ENCODE data around the gene ANO10. TPM values are rescaled to one million over a fixed set of nuclear protein-coding genes. Genes with fewer than 3 reads are reported as not detected.

ANO10 gene
- total RNA-seq, 6 experiments from 2014 or later: 10.5 to 24.1 (median 13.6) TPM

DNA sequence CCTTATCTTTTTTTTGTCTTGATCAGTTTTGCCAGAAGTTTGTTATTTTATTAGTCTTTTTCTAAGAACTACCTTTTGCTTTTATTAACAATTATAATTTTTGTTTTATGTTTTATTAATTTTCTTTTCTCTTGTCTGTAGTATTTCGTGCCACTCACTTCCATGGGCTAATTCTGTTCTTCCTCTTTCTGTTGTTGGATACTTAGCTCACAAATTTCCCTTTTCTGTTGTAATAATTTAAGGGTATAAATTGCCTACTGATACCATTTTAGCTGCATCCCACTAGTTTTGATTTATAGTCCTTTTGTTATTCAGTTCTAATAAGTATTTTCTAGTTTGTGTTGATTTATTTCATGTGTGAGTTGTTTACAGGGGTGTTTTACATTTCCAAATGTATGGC, 286.8 kb downstream of the ANO10 start:
- Histone ChIP-seq H3K27ac (no peak overlapping the region), H3K27me3 (no peaks in the 10 kb centered on the region), H3K36me3 (peaks cover 0 to 17% (median 10%) of the 10 kb centered on the region in 4 donors), H3K4me3 (no peak overlapping the region), H3K4me1 (peaks cover 0 to under 1% (median 0%) of the 10 kb centered on the region in 4 donors), H3K9me3 (peaks cover 0 to 22% (median 0%) of the 10 kb centered on the region in 4 donors)
- ATAC-seq (no peak), DNase-seq (no peak)
- WGBS (ENCODE audit: insufficient coverage, low coverage, low lambda C conversion rate, missing lambda C conversion rate): 87% methylated on average over 1 of the region's 1 CpG
- intact Hi-C loops (cut with DNase I): no loop called here
- no peak for TF ChIP-seq POLR2A (IDR thresholded peaks at IDR 0.05)
- TF ChIP-seq, protein P1, sequence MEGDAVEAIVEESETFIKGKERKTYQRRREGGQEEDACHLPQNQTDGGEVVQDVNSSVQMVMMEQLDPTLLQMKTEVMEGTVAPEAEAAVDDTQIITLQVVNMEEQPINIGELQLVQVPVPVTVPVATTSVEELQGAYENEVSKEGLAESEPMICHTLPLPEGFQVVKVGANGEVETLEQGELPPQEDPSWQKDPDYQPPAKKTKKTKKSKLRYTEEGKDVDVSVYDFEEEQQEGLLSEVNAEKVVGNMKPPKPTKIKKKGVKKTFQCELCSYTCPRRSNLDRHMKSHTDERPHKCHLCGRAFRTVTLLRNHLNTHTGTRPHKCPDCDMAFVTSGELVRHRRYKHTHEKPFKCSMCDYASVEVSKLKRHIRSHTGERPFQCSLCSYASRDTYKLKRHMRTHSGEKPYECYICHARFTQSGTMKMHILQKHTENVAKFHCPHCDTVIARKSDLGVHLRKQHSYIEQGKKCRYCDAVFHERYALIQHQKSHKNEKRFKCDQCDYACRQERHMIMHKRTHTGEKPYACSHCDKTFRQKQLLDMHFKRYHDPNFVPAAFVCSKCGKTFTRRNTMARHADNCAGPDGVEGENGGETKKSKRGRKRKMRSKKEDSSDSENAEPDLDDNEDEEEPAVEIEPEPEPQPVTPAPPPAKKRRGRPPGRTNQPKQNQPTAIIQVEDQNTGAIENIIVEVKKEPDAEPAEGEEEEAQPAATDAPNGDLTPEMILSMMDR (IDR thresholded peaks at IDR 0.05): no peak

DNA sequence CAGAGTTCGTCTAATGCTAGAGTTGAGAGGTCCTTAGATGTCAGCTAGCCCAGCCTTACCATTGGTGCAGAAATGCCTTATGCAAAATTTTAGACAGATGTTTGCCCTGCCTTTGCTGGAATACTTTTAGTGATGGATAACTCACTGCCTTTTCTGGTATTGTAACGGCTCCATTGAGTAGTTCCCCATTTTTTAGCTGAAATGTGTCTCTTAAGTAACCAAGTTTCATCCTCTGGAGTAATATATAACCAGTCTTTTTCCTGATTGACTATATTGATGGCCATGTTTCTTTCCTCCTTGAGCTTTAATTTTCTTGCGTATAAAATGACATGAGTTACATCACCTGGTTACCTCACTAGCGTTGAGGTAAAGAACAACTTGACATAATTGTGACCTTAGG, 290.4 kb downstream of the ANO10 start:
- Histone ChIP-seq H3K27me3 (no peaks in the 10 kb centered on the region), H3K27ac (no peak overlapping the region), H3K9me3 (peaks cover 0 to 4% (median 0%) of the 10 kb centered on the region in 4 donors), H3K36me3 (peaks cover 0 to 6% (median 5%) of the 10 kb centered on the region in 4 donors), H3K4me3 (no peak overlapping the region), H3K4me1 (peaks cover 0 to 14% (median 4%) of the 10 kb centered on the region in 4 donors)
- intact Hi-C loops (cut with DNase I): no loop called here
- ATAC-seq: no peak
- TF ChIP-seq POLR2A (IDR thresholded peaks at IDR 0.05): no peak
- TF ChIP-seq, protein P1 (IDR thresholded peaks at IDR 0.05): no peak
- 69% methylated on average over 4 of the region's 4 CpGs for WGBS (ENCODE audit: insufficient coverage, low coverage, low lambda C conversion rate, missing lambda C conversion rate)
- DNase-seq: no peak

DNA sequence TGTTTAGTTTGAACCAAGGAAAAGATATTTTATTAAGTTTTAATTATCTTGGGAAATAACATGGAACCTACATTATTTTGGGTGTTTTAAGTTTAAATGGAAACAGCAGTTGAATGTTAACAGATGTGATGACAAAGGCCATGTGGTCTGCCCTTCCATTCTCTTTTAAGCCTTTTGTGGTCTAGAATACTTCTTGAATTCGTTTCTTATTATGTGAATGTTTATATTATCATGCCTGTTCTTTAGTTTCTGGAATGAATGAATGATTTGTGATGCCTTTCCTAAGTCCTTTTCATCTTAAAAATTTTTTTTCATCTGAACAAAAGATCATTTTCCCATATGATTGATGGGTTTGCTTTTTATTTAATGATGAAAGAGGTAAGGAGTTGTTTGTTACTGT, 290.8 kb downstream of the ANO10 start:
- Histone ChIP-seq H3K36me3 (peaks cover 0 to 5% (median 4%) of the 10 kb centered on the region in 4 donors), H3K27ac (no peak overlapping the region), H3K9me3 (peaks cover 0 to 4% (median 0%) of the 10 kb centered on the region in 4 donors), H3K27me3 (no peaks in the 10 kb centered on the region), H3K4me3 (no peak overlapping the region), H3K4me1 (peaks cover 0 to 18% (median 4%) of the 10 kb centered on the region in 4 donors)
- ATAC-seq (no peak), DNase-seq (no peak)
- intact Hi-C loops (cut with DNase I): no loop called here
- TF ChIP-seq, protein P1 (IDR thresholded peaks at IDR 0.05): no peak
- WGBS (ENCODE audit: insufficient coverage, low coverage, low lambda C conversion rate, missing lambda C conversion rate): 64% methylated on average over 1 of the region's 1 CpG

DNA sequence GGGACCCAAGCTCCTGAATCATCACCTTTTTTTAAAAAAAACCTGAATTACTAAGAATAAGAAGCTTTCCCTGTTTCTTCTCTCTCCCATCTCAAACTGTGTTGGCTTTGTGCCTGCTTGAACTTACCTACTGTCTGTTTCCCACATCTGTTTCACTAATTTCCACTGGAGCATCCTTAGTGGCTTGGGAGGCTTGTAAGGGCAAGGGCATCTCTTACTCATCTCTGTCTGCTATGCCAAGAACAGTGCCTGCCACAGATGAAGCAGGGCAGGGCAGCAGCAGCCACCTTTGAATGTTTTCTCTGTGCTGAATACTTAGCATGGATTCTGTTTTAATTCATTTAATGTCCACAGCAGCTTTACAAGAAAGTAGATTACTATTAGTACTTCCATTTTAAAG, 293.2 kb downstream of the ANO10 start:
- DNase-seq (no peak), ATAC-seq (no peak)
- Histone ChIP-seq H3K27me3 (no peaks in the 10 kb centered on the region), H3K4me1 (peaks cover 0 to 23% (median 4%) of the 10 kb centered on the region in 4 donors), H3K36me3 (peaks cover 0 to 5% (median 2%) of the 10 kb centered on the region in 4 donors), H3K9me3 (no peaks in the 10 kb centered on the region), H3K4me3 (no peak overlapping the region), H3K27ac (no peak overlapping the region)
- intact Hi-C loops (cut with DNase I): no loop called here
- TF ChIP-seq POLR2A (IDR thresholded peaks at IDR 0.05): no peak
- TF ChIP-seq, protein P1 (IDR thresholded peaks at IDR 0.05): no peak

DNA sequence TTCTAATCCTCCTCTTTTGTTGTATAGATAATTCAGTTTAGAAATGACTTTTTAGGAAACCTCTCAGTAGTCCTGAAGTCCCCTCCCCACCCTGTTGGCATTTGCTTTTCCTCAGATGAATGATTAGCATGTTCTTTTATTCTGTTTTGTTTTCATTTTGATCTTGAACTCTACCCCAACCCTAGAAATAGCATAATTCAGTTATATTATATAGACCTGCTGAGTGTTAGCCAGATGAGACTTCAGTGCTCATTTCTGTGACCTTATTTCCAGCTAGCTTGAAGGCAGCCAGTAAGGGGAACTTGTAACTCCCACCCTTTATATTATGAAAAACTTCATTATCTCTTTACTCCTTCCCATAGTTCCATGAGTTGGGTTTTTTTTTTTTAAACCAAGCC, 294.2 kb downstream of the ANO10 start:
- H3K4me1 ChIP-seq: peaks cover 0 to 23% (median 4%) of the 10 kb centered on the region in 4 donors
- peak overlapping the region in 1 of 3 donors; percentile 6 for H3K27ac ChIP-seq
- H3K27me3 ChIP-seq: no peaks in the 10 kb centered on the region
- TF ChIP-seq POLR2A (IDR thresholded peaks at IDR 0.05): no peak
- TF ChIP-seq, protein P1 (IDR thresholded peaks at IDR 0.05): no peak
- no peaks in the 10 kb centered on the region for H3K9me3 ChIP-seq
- intact Hi-C loops (cut with DNase I): no loop called here
- peaks cover 0 to under 1% (median 0%) of the 10 kb centered on the region in 4 donors for H3K36me3 ChIP-seq
- ATAC-seq: peak in 2 of 4 donors; percentile 33 to 37
- H3K4me3 ChIP-seq: no peak overlapping the region
- no peak for DNase-seq
